Osteoblast (primary cell): ENCODE measurements around the gene EXOSC9. TPM values are rescaled to one million over a fixed set of nuclear protein-coding genes. Genes with fewer than 3 reads are reported as not detected.

Experiments
- DNase-seq: peaks from one replicate; pipeline ENCODE4 v3.0.0; 2011; ENCODE audit warnings: low spot score, mixed read lengths; ENCODE audit not compliant: insufficient read length; ENCODE audit errors: missing footprints
- H2AFZ ChIP-seq: 2 replicates; pipeline ENCODE4 v1.6.0; 2011; ENCODE audit warnings: mild to moderate bottlenecking, low read length
- H3K27ac ChIP-seq: 2 replicates; pipeline ENCODE4 v1.5.1; 2011; ENCODE audit warnings: mild to moderate bottlenecking, low read depth, low read length, moderate library complexity
- H3K27me3 ChIP-seq: 2 replicates; pipeline ENCODE4 v1.6.0; 2012; ENCODE audit warnings: mild to moderate bottlenecking, control low read depth, inconsistent platforms, low read length, moderate library complexity; ENCODE audit not compliant: insufficient read depth
- H3K36me3 ChIP-seq: 2 replicates; pipeline ENCODE4 v1.5.1; 2011; ENCODE audit warnings: mild to moderate bottlenecking, low read length, control low read depth, moderate library complexity; ENCODE audit not compliant: insufficient read depth
- H3K4me1 ChIP-seq: 2 replicates; pipeline ENCODE4 v1.5.1; 2011; ENCODE audit warnings: mild to moderate bottlenecking, low read length, control low read depth, moderate library complexity; ENCODE audit not compliant: insufficient read depth
- H3K4me2 ChIP-seq: 2 replicates; pipeline ENCODE4 v1.6.0; 2011; ENCODE audit warnings: mild to moderate bottlenecking, low read length; ENCODE audit not compliant: insufficient read depth
- H3K4me3 ChIP-seq: fragments of 200-600 bp; sonication (generic); 3 replicates; pipeline ENCODE4 v1.5.1; 2012; ENCODE audit warnings: mild to moderate bottlenecking, low read length, inconsistent platforms; ENCODE audit not compliant: insufficient read depth
- H3K79me2 ChIP-seq: 2 replicates; pipeline ENCODE4 v1.6.0; 2012; ENCODE audit warnings: mild to moderate bottlenecking, low read length, control low read depth, inconsistent platforms; ENCODE audit not compliant: insufficient read depth
- H3K9me3 ChIP-seq: 2 replicates; pipeline ENCODE4 v1.5.1; 2011; ENCODE audit warnings: low read depth, low read length, control low read depth
- H4K20me1 ChIP-seq: 2 replicates; pipeline ENCODE4 v1.6.0; 2012; ENCODE audit warnings: mild to moderate bottlenecking, low read length, control low read depth; ENCODE audit not compliant: insufficient read depth
- total RNA-seq: library from RNA; depleted of rRNA; stranded (reverse); fragments of >200 nt; gene quantifications from 2 replicates; pipeline ENCODE4 v1.2.3, GENCODE V29; 2012
- TF ChIP-seq, protein P1 (sequence below): IDR thresholded peaks from 2 replicates; pipeline ENCODE4 v1.5.1; 2011; ENCODE audit warnings: mild to moderate bottlenecking, low read depth, low read length, moderate library complexity; ENCODE audit errors: extremely low read depth

Gene EXOSC9
- total RNA-seq, 1 donor = 30.8 TPM

DNA sequence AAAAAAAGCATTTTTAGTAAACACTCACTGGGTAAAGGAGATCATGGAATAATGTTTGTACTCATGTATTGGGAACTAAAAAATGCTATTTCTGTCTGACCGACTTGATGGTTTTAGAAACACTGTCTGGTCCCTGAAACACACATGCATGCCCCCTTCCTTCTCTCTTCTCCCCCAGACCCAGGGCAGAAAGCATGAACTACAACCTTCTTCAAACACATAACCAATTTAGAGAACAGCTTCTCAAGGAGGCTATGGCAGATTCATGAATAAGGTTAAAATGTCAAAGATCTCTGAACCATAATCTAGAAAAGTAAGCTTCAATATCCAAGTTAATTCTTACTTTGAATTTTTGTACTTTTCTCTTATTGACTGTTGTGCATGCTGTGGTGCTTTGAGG lies 16.6 kb downstream of the EXOSC9 start:
- TF ChIP-seq, protein P1, sequence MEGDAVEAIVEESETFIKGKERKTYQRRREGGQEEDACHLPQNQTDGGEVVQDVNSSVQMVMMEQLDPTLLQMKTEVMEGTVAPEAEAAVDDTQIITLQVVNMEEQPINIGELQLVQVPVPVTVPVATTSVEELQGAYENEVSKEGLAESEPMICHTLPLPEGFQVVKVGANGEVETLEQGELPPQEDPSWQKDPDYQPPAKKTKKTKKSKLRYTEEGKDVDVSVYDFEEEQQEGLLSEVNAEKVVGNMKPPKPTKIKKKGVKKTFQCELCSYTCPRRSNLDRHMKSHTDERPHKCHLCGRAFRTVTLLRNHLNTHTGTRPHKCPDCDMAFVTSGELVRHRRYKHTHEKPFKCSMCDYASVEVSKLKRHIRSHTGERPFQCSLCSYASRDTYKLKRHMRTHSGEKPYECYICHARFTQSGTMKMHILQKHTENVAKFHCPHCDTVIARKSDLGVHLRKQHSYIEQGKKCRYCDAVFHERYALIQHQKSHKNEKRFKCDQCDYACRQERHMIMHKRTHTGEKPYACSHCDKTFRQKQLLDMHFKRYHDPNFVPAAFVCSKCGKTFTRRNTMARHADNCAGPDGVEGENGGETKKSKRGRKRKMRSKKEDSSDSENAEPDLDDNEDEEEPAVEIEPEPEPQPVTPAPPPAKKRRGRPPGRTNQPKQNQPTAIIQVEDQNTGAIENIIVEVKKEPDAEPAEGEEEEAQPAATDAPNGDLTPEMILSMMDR = no peak
- H3K4me2 ChIP-seq = no peak overlapping the region
- H3K4me3 ChIP-seq = no peak overlapping the region
- no peak overlapping the region for H3K27ac ChIP-seq
- H2AFZ ChIP-seq = no peak overlapping the region
- no peaks in the 10 kb centered on the region for H3K27me3 ChIP-seq
- H3K79me2 ChIP-seq = peaks cover 47% of the 10 kb centered on the region
- no peak for DNase-seq
- peaks cover 59% of the 10 kb centered on the region for H3K36me3 ChIP-seq
- H3K9me3 ChIP-seq = no peaks in the 10 kb centered on the region
- H3K4me1 ChIP-seq = peaks cover 30% of the 10 kb centered on the region
- H4K20me1 ChIP-seq = no peaks in the 10 kb centered on the region

DNA sequence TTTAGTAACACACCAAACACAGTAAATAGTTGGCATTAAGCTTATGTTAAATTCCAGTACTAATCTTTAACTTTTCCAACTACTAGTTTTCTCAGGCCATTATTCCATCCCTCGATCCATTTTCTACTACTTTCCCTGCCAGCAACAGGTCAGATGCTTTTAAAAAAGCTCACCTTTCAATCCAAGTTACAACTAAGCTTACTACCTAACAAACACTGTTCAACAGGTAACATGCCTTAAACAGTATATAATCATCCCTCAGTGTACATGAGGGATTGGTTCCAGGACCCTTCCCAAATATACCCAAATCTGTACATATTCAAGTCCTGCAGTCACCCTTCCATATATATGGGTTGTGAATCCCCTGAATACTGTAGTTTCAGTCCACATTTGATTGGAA lies 17.1 kb downstream of the EXOSC9 start:
- Histone ChIP-seq H3K27ac (peak overlapping the region; percentile 40), H2AFZ (no peak overlapping the region), H3K79me2 (peaks cover 52% of the 10 kb centered on the region), H3K36me3 (peaks cover 58% of the 10 kb centered on the region), H3K4me2 (no peak overlapping the region), H3K4me3 (no peak overlapping the region), H3K9me3 (no peaks in the 10 kb centered on the region), H3K4me1 (peaks cover 30% of the 10 kb centered on the region), H4K20me1 (no peaks in the 10 kb centered on the region), H3K27me3 (no peaks in the 10 kb centered on the region)
- DNase-seq = no peak
- TF ChIP-seq, protein P1 = no peak

DNA sequence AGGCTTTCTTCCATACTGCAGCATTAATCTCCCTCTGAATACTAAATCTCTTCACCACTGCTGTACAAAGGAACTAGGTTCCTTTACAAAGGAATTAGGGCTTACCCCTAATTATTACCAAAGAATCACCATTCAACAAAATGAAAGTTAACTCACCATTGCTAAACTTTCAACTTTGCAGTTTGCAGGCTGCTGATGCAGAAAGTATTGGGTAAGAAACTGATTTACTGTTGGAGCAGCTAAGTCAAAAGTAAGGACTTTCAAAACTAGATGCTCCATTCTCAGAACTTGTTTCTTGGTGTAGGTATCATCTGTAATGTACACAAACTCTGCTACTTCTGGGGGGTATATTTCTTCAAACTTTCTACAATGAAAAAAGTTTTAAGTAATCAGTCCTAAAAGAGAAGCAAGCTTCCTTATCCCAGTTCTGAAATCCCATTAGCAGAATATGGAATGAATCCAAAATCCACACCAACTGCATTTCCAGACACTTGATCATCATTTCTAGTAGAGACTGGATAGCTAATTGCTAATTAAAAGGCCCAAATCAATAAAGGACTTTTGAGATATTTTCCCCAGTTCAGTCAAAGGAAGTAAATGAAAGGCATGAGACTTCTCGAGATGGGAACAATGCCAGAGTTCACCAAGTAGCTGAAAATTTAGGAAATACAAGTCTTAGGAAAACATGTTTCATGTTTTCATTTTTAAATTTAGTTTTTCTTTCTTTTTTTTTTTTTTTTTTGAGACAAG lies 18.3 kb downstream of the EXOSC9 start:
- DNase-seq = no peak
- no peak overlapping the region for H3K4me3 ChIP-seq
- peaks cover 50% of the 10 kb centered on the region for H3K36me3 ChIP-seq
- no peaks in the 10 kb centered on the region for H3K9me3 ChIP-seq
- TF ChIP-seq, protein P1 = no peak
- H3K79me2 ChIP-seq = peaks cover 53% of the 10 kb centered on the region
- peak overlapping the region; percentile 50 for H3K27ac ChIP-seq
- peaks cover 34% of the 10 kb centered on the region for H3K4me1 ChIP-seq
- H3K4me2 ChIP-seq = peak overlapping the region; percentile 34
- no peaks in the 10 kb centered on the region for H3K27me3 ChIP-seq
- no peaks in the 10 kb centered on the region for H4K20me1 ChIP-seq
- no peak overlapping the region for H2AFZ ChIP-seq

DNA sequence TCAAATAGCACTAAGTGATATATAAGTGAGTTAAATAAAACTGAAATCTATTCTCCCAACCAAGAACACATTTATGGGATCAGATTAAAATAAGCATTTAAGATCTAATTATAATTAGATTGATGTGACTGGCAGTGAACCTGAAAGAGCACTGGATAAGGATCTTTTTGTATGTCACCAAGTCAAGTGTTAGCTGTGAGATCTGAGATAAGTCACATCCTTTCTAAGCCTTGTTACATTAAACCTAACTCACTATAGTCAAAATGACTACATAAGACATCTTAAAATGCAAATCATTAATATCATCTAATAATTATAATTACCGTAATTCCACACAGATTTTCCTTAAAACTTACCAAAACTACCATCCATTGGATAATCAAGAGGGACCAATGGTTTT lies 20.9 kb downstream of the EXOSC9 start:
- H3K36me3 ChIP-seq = peaks cover 29% of the 10 kb centered on the region
- H3K4me1 ChIP-seq = peaks cover 35% of the 10 kb centered on the region
- peaks cover 47% of the 10 kb centered on the region for H3K79me2 ChIP-seq
- TF ChIP-seq, protein P1 = no peak
- peak overlapping the region; percentile 84 for H3K4me3 ChIP-seq
- H3K9me3 ChIP-seq = no peaks in the 10 kb centered on the region
- H4K20me1 ChIP-seq = no peaks in the 10 kb centered on the region
- no peaks in the 10 kb centered on the region for H3K27me3 ChIP-seq
- peak overlapping the region; percentile 93 for H3K4me2 ChIP-seq
- peak overlapping the region; percentile 86 for H2AFZ ChIP-seq
- H3K27ac ChIP-seq = peak overlapping the region; percentile 49
- no peak for DNase-seq
